K562 (cell line): ENCODE measurements around the gene EFCAB12. TPM values are rescaled to one million over a fixed set of nuclear protein-coding genes. Genes with fewer than 3 reads are reported as not detected.

Source experiments
- ASH1L ChIP-seq: fragments of 450-650 bp; IDR thresholded peaks from 2 replicates; pipeline ENCODE4 v1.6.1; 2018; ENCODE audit warnings: borderline replicate concordance, mild to moderate bottlenecking, low read depth; ENCODE audit not compliant: partially characterized antibody
- ATF4 ChIP-seq: fragments of 450-650 bp; formaldehyde crosslinking; IDR thresholded peaks from 2 replicates; pipeline ENCODE4 v1.4.0; 2022; ENCODE audit warnings: mild to moderate bottlenecking, moderate library complexity
- CBX2 ChIP-seq: fragments of 200-600 bp; sonication (generic); IDR thresholded peaks from one replicate; pipeline ENCODE4 v1.6.1; 2012; ENCODE audit warnings: mild to moderate bottlenecking, low read length, inconsistent platforms; ENCODE audit not compliant: insufficient read depth, poor library complexity, severe bottlenecking
- CHCHD3 ChIP-seq: fragments of 250-450 bp; sonication (Bioruptor Pico); IDR thresholded peaks from 2 replicates; pipeline ENCODE4 v2.1.2; 2022; ENCODE audit warnings: mild to moderate bottlenecking
- HMG20B ChIP-seq: fragments of 250-450 bp; sonication (Bioruptor Pico); IDR thresholded peaks from 2 replicates; pipeline ENCODE4 v1.5.0; 2021; ENCODE audit warnings: mild to moderate bottlenecking
- MAZ ChIP-seq, 2 experiments: fragments of 450-650 bp in 1 of 2; sonication (generic) in 1 of 2; formaldehyde crosslinking; IDR thresholded peaks in 1 of 2; conservative IDR thresholded peaks in 1 of 2; 2 replicates each; pipeline versions ENCODE4 v1.4.0 to v1.5.0; 2020; ENCODE audit warnings: mild to moderate bottlenecking in 1 of 2, missing genetic modification reagents in 1 of 2
- MLLT1 ChIP-seq, 2 experiments: fragments of 450-650 bp; IDR thresholded peaks; 2 replicates each; pipeline ENCODE4 v1.6.1; 2016
- NFE2L1 ChIP-seq: fragments of 450-650 bp; IDR thresholded peaks from 2 replicates; pipeline ENCODE4 v1.6.1; 2016; ENCODE audit warnings: missing genetic modification characterization, low read depth, mild to moderate bottlenecking, missing compliant biosample characterization, moderate library complexity, borderline replicate concordance
- POLR2AphosphoS2 ChIP-seq: IDR thresholded peaks from 2 replicates; pipeline ENCODE4 v1.6.1; 2012; ENCODE audit warnings: low read length, improper control_type of control experiment
- PTRF ChIP-seq: fragments of 450-650 bp; IDR thresholded peaks from 2 replicates; pipeline ENCODE4 v1.6.1; 2016; ENCODE audit warnings: mild to moderate bottlenecking, missing genetic modification characterization, missing compliant biosample characterization
- RAD21 ChIP-seq, 2 experiments: fragments of 250-450 bp in 1 of 2; fragments of 450-650 bp in 1 of 2; sonication (Bioruptor Pico) in 1 of 2; formaldehyde crosslinking in 1 of 2; IDR thresholded peaks in 1 of 2; conservative IDR thresholded peaks in 1 of 2; 2 replicates each; pipeline versions ENCODE4 v1.4.0 to v1.8.0; 2020 to 2022; ENCODE audit warnings: mild to moderate bottlenecking in 2 of 2, moderate library complexity in 1 of 2
- SIX5 ChIP-seq, 2 experiments: IDR thresholded peaks; 2 replicates each; pipeline ENCODE4 v1.6.1; 2011; ENCODE audit warnings: low read length in 2 of 2, borderline replicate concordance in 1 of 2, low read depth in 1 of 2, mild to moderate bottlenecking in 1 of 2, moderate library complexity in 1 of 2; ENCODE audit not compliant: insufficient read depth in 1 of 2
- TEAD2 ChIP-seq: fragments of 450-650 bp; IDR thresholded peaks from 2 replicates; pipeline ENCODE4 v1.6.1; 2016; ENCODE audit warnings: missing genetic modification characterization, control low read depth, missing compliant biosample characterization
- ZNF165 ChIP-seq: fragments of 250-450 bp; sonication (Bioruptor Pico); IDR thresholded peaks from 2 replicates; pipeline ENCODE4 v1.4.0; 2020; ENCODE audit warnings: borderline replicate concordance
- ZNF583 ChIP-seq: fragments of 250-450 bp; sonication (Bioruptor Pico); IDR thresholded peaks from 2 replicates; pipeline ENCODE4 v1.4.0; 2020
- ZNF592 ChIP-seq: fragments of 450-650 bp; IDR thresholded peaks from 2 replicates; pipeline ENCODE4 v1.6.1; 2017; ENCODE audit warnings: antibody characterized with exemption, mild to moderate bottlenecking
- ZNF695 ChIP-seq: fragments of 450-650 bp; formaldehyde crosslinking; IDR thresholded peaks from 2 replicates; pipeline ENCODE4 v1.4.0; 2020; ENCODE audit warnings: mild to moderate bottlenecking, moderate library complexity
- ZNF77 ChIP-seq: fragments of 250-450 bp; sonication (Bioruptor Pico); IDR thresholded peaks from 2 replicates; pipeline ENCODE4 v1.5.0; 2020
- ZNF830 ChIP-seq: fragments of 250-450 bp; sonication (Bioruptor Pico); IDR thresholded peaks from 2 replicates; pipeline ENCODE4 v1.5.0; 2021; ENCODE audit warnings: mild to moderate bottlenecking
- polyA plus RNA-seq, 8 experiments: library from polyadenylated mRNA; depleted of rRNA in 4 of 8; stranded (reverse) in 5 of 8; unstranded in 3 of 8; fragments of >200 nt; fragmentation: Nextera tagmentation in 2 of 8; fragmentation: Illumina TruSeq in 1 of 8; extraction: Ambion mirVana in 2 of 8; extraction: Trizol in 1 of 8; gene quantifications; 2 replicates each; pipeline versions ENCODE4 v1.2.1 to v1.2.3, GENCODE V29; 2011 to 2014; ENCODE audit warnings: inconsistent platforms in 1 of 8, missing spikeins in 1 of 8
- total RNA-seq, 7 experiments: library from RNA; depleted of rRNA in 6 of 7; stranded (reverse); fragments of >200 nt in 6 of 7; fragmentation: Illumina TruSeq in 2 of 7; extraction: Trizol in 2 of 7; gene quantifications; 2 replicates each; pipeline versions ENCODE4 v1.2.1 to v1.2.3, GENCODE V29; 2011 to 2021; ENCODE audit warnings: low replicate concordance in 1 of 7

The EFCAB12 gene
- total and polyA plus RNA-seq, 9 of the 15 experiments (the other 6 are each of a cell fraction or from before 2014, with no cell fraction given), result 0.08 to 0.95 (median 0.56) TPM; not detected in 1

GRCh38 chr3:129439817-129440617 lies 11.6 kb upstream of the EFCAB12 start, which contains the start of the genes IFT122 and MBD4 (continued):
- peak; percentile 56 to 72; a peak in 1 of 4 replicates for TF ChIP-seq MLLT1 (IDR thresholded peaks at IDR 0.05)
- TF ChIP-seq TEAD2 (tag), result no peak
- TF ChIP-seq SIX5 (IDR thresholded peaks at IDR 0.05; ENCODE audit: borderline replicate concordance in 1 of 2, insufficient read depth in 1 of 2, low read depth in 1 of 2, low read length in 2 of 2), result no peak
- TF ChIP-seq ASH1L, result no peak
- no peak for TF ChIP-seq HMG20B
- TF ChIP-seq RAD21 (CRISPR knock-in tag; conservative IDR thresholded peaks at IDR 0.05 in 1 of 2, IDR thresholded peaks at IDR 0.05 in 1 of 2), result 0 out of 4 replicates have a peak, but pooled peaks of 1 of the 2 experiments have one; percentile 9
- no peak for TF ChIP-seq NFE2L1
- TF ChIP-seq POLR2AphosphoS2, result no peak
- TF ChIP-seq ZNF592, result no peak; the same call in 1 of the 2 replicates
- peak; percentile 52 to 69 for TF ChIP-seq MAZ (CRISPR knock-in tag; conservative IDR thresholded peaks at IDR 0.05 in 1 of 2, IDR thresholded peaks at IDR 0.05 in 1 of 2)
- no peak for TF ChIP-seq ZNF165 (CRISPR knock-in tag)
- TF ChIP-seq CBX2, result no peak
- no peak for TF ChIP-seq PTRF (tag)
- no peak for TF ChIP-seq ZNF77 (CRISPR knock-in tag)
- 0 out of 2 replicates have a peak, but pooled peaks have one; percentile 36 for TF ChIP-seq CHCHD3
- TF ChIP-seq ATF4 (CRISPR knock-in tag), result no peak
- TF ChIP-seq ZNF695 (CRISPR knock-in tag), result no peak
- no peak for TF ChIP-seq ZNF583 (CRISPR knock-in tag)
- no peak for TF ChIP-seq ZNF830 (CRISPR knock-in tag)
